ENCODE measurements around the gene TICAM2.

TICAM2 gene

GRCh38 chr5:115531380-115531779 is 70.9 kb downstream of the TICAM2 start:
- no peak for DNase-seq (ENCODE audit: low read depth)
- no peak overlapping the region for H3K4me3 ChIP-seq (ENCODE audit: low read depth, low read length)
- no peak for TF ChIP-seq CTCF (conservative IDR thresholded peaks at IDR 0.05; ENCODE audit: low read depth, low read length)

GRCh38 chr5:115530426-115530825 is 71.9 kb downstream of the TICAM2 start:
- TF ChIP-seq CTCF (conservative IDR thresholded peaks at IDR 0.05; ENCODE audit: low read depth, low read length): no peak
- no peak overlapping the region for H3K4me3 ChIP-seq (ENCODE audit: low read depth, low read length)
- no peak for DNase-seq (ENCODE audit: low read depth)
